Stimulated activated CD8-positive, alpha-beta memory T cell treated with anti-CD3 and anti-CD28 coated beads, Interleukin-15, amount 100 ng/mL, for 1 hour (primary cell): ENCODE results near the gene TIAL1.
"Not testable (repeated sequence)": the region's sequence is repeated elsewhere in the genome, so short reads cannot be mapped to it uniquely, and the experiment has no call there.

Source experiments
- DNase-seq: peaks from one replicate; pipeline ENCODE4 v3.0.0-alpha.2; 2020; ENCODE audit warnings: low read depth

The TIAL1 gene

DNA sequence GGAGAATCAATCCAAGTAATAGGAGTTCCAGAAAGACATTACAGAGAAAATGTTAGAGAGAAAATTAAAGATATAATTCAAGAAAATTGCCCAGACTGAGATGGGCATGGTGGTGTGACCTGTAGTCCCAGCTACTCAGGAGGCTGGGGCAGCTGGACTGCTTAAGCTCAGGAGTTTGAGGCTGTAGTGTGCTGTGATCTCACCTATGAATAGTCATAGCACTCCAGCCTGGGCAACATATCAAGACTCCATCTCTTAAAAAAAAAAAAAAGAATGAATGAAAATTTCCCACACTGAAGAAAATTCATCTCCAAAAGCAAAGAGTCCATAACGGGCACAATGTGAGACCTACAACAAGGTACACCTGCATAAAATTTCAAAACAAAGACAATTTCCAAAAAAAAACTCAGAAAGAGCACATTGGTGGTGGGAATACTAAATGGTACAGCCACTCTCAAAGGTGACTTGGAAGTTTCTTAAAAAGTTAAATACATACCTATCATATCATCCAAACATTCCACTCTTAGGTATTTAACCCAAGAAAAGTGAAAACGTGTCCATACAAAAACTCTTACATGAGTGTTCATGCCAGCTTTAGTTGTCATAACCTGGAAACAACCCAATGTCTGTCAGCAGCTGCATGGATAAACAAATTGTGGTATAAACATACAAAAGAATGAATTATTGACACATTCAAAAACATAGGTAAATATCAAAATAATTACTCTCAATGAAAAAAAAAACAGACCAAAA is 47.3 kb downstream of the TIAL1 start:
- DNase-seq = no peak

GRCh38 chr10:119546009-119546408 is 50.8 kb downstream of the TIAL1 start:
- DNase-seq = no peak

DNA sequence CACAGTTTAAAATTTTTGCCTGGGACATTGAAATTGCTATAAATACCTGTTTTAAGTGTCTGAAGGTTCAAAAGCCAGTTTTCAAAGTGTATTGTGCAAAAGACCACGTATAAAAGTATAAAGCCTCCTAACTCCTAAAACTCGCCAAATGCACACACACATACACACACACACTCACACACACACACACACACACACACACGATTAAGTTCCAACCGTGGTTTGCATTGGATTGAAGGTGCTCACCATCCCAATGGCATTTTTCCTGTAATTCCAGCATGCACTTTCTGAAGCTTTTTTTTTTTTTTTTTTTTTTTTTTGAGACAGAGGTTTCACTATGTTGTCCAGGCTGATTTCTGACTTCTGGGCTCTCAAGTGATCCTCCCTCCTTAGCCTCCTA is 51.5 kb downstream of the TIAL1 start:
- no peak for DNase-seq

GRCh38 chr10:119543814-119544642 is 52.7 kb downstream of the TIAL1 start:
- no peak for DNase-seq

DNA sequence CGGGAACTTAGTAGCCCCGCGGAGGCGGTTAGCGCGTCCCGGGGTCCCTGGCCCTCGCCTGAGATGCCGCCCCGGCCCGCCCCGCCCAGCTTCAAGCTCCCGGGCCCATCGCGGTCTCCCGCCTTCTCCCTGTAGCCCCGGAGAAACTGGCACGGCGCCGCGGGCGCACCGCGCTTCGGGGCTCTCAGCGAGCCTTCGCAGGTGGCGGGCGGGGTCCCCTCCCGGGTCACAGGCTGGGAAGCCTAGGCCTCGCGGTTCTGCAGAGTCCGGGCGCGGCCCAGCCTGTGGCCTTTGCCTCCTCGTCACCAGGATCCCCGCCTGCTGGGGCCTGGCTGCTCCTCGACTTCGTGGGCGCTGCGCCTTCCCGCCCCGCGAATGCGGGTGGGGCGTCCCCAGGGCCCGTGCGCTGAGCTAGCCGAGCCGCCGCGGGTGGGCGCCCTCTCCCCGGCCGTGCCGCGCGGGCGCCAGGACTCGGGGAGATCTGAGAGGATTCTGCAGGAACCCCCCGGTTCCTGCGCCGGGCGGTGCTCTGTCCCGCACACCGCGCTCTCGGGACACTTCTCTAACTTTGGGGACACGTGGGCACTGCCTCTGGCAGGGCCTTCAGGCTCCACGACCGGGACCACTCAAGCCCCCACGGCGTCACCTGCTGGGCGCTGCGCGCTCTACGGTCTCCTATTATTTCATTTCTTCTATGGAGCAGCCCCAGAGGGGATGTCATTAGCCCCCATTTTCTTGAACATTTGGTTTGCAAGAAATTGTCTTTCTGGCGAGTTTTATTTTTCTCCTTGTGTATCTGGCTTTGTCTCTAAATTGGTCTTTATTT is 53.6 kb downstream of the TIAL1 start:
- DNase-seq = peak; percentile 32

DNA sequence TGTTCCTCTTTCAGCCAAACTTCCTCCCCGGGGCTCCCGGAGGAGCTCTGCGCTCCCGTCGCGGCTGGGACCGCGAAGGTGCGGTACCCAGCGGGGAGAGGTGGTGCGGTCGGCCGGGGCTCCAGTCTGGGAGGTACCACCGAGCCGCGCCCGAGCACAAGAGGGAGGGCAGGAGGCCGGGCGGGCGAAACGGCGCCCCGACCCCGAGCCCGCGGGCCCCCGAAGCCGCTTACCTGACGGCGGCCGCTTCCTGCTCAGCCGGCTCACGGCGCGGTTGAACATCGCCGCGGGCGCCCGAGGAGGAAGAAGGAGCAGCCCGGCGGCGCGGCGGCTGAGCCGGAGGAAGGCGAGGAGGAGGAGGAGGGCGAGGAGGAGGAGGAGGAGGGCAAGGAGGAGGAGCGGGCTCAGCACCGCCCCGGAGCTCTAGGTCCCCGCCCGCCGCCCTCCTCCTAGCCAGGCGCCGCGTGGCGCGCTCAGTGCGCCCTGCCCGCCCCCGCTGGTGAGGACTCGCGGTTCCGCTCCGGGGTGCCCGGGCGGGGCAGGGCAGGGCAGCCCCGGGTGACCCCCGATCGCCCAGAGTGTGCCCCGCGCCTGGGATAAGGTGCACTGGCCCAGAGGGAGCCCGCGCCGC is 54.3 kb downstream of the TIAL1 start, which contains the start of gene RGS10:
Gene RGS10 (minus strand): TSS at position 363 of the 631 bp plus-strand sequence. CDS start 81 bp downstream, at position 282.
- peak; percentile 62 for DNase-seq

- no peak for DNase-seq
These were observed 55.1 kb downstream of the TIAL1 start for GRCh38 chr10:119541459-119542356.

GRCh38 chr10:119541046-119541445 is 55.7 kb downstream of the TIAL1 start:
- DNase-seq = no peak

- no peak for DNase-seq
These were observed 56.7 kb downstream of the TIAL1 start for GRCh38 chr10:119540038-119540437.

- DNase-seq = no peak
These were observed 57.4 kb downstream of the TIAL1 start for GRCh38 chr10:119539359-119539825.

DNA sequence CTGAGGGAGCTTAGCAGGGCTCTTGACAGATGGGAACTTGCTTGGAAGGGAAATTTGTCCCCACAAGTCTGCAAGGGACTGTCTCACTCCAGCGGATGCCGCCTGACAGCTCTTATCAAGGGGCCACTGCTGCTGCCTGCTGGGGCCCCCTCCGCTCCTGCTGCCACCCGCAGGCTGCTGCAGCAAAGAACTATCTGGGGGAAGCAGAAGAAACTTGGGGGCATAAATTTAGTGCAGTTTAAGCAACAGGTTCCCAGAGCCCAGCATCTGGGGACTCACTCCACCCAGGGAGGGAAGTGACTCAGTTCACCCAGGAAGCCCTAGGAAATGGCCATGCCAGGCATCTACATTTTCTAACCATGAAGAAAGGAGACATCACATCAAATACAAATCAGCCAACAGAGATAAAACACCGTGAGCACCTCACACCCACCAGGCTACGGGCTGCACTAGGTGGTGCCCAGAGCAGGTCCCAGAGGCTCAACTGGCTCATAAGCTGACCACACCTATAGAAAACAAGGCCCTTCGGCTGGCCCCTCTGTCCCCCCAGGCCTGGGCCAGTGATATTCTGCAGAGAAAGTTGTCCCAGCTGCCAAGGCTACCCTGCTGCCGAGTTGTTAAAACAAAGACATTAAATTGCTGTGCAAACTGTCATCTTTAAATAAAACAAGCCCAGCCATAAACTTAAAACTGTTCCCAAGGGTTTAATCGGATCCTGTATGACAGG is 58.0 kb downstream of the TIAL1 start:
- no peak for DNase-seq

DNA sequence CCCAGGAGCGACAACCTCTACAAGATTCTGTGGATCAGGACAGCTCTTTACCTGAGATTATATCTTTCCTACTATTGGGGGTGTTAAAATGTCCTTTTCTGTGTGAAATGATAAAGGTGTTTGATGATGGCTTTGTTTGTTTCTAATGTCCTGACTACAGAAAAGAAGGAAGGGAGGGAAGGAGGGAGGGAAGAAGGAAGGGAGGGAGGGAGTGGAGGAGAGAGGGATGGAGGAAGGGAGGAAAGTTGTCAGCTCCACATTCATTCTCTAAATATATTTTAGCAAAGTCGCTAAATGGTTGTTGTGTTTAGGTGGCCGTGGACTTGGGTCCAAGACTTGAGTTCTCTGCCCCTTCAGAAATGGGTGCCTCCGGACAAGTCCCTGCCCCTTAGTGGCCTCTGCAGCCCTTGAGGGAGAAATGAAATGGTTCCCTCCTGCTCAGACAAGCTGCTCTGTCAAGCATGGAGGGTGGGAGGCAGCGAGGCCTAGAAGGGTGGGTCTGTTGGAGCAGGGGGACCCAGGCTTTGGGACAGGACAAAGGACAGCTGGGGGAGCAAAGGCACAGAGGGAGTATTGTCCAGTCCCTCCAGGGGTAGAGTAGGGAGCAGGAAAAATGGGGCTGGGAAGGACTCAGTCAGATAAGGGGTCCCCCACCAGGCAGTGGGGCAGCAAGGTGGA is 58.7 kb downstream of the TIAL1 start:
- no peak for DNase-seq

DNA sequence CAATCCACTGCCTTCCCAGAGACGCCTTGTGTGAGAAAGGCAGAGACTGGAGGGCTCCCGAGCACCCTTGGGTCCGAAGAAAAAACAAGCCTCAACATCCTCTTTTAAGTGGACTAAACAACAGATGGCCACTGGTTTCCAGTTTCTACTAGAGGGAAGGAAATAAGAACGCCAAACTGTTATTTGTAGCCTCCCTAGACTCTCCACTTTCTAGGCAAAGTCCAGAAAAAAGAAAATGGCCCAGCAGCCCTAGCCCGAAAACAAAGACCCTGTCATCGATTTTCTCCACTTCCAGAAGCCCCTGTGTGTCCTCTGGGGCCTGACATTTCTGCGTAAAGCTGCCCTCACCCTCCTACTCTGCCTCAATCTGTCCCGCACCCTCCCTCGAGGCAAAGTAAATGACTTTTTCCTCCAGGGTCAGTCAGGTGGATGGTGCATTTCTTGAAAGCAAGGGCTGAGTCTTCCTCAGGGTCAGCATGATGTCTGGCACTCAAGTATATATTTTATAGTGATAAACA is 60.2 kb downstream of the TIAL1 start:
- no peak for DNase-seq

DNA sequence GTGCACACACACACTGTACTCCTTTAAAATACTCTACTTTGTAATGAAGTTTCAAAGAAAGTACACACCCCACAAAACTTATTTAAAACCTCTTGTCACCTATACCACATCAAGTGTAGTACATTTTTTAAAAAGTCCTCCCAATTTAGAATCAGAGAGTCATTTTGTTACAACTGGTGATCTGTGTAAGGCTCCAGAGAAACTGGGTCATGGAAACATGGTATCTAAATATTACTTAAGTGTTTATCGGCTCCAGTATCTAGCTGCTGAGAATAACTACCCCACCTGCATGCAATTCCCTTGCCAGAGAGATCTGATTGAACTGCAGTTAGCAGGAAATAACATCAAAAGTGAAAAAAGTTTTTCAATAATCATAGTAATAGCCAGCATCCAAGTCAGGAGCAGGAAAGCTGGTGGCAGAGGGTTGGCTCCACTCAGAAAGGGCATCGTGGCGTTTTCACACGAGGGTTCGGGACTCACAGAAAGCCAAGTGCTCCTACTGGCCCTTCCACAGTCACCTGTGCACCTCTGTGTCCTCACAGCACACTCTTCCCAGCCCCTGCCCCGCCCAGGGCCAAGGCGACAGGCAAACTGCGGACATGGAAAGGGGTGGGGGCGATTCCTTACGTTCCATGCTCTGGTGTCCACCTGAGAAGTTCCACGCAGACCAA is 60.8 kb downstream of the TIAL1 start:
- DNase-seq = no peak

- no peak for DNase-seq
These were observed 61.5 kb downstream of the TIAL1 start for GRCh38 chr10:119535305-119535704.

DNA sequence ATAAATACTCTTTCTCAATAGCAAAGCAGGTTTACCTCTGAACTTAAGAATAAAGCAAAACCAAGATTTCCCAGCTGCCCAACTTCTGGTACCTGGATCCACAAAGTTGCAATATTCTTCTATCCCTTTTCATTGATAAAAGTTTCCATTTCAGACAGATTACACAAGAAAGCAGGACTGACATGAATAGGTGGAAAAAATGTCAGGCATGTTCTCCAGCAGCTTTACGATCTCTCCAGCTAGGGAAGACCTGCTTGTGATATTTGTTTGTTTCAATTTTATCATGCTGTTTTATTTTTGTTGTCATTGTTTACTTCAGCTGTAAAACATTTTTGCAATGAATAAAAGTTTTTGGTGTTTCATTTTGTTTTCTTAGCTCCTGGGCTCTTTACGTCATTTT is 63.3 kb downstream of the TIAL1 start:
- no peak for DNase-seq

- not testable (repeated sequence) for DNase-seq
These were observed 64.0 kb downstream of the TIAL1 start for GRCh38 chr10:119532791-119533190.

DNA sequence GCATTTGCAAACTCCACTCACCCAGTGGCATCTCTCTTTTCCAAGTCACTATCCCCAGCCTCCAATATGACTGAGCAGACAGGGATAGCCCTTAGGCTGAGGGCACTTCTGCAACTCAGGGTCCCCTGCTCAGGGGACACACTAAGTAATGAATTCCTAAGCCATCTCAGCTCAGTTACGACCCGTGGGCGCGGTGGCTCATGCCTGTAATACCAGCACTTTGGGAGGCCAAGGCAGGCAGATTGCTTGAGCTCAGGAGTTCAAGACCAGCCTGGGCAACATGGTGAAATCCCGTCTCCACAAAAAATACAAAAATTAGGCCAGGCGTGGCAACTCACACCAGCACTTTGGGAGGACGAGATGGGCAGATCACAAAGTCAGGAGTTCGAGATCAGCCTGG is 64.5 kb downstream of the TIAL1 start:
- DNase-seq = not testable (repeated sequence)

- DNase-seq = no peak
These were observed 65.7 kb downstream of the TIAL1 start for GRCh38 chr10:119531067-119531466.
